ENCODE measurements around the gene TBC1D2.

Gene TBC1D2

GRCh38 chr9:98201749-98202148, 53.7 kb downstream of the TBC1D2 start:
- no peak overlapping the region for H3K9ac ChIP-seq (ENCODE audit: low read depth, low read length)
- no peaks in the 10 kb centered on the region for H3K79me2 ChIP-seq (ENCODE audit: insufficient read depth, low read length)
- H3K27me3 ChIP-seq (ENCODE audit: insufficient read depth, low read length, poor library complexity) = no peaks in the 10 kb centered on the region
- no peaks in the 10 kb centered on the region for H3K36me3 ChIP-seq (ENCODE audit: insufficient read depth, low read length)
- ATAC-seq (ENCODE audit: insufficient read depth, low read depth) (no peak), DNase-seq (no peak)
- no peak overlapping the region for H3K4me2 ChIP-seq (ENCODE audit: insufficient read depth, low read length)
- no peak overlapping the region for H3K27ac ChIP-seq (ENCODE audit: low read length)
- TF ChIP-seq, protein P1, sequence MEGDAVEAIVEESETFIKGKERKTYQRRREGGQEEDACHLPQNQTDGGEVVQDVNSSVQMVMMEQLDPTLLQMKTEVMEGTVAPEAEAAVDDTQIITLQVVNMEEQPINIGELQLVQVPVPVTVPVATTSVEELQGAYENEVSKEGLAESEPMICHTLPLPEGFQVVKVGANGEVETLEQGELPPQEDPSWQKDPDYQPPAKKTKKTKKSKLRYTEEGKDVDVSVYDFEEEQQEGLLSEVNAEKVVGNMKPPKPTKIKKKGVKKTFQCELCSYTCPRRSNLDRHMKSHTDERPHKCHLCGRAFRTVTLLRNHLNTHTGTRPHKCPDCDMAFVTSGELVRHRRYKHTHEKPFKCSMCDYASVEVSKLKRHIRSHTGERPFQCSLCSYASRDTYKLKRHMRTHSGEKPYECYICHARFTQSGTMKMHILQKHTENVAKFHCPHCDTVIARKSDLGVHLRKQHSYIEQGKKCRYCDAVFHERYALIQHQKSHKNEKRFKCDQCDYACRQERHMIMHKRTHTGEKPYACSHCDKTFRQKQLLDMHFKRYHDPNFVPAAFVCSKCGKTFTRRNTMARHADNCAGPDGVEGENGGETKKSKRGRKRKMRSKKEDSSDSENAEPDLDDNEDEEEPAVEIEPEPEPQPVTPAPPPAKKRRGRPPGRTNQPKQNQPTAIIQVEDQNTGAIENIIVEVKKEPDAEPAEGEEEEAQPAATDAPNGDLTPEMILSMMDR (IDR thresholded peaks at IDR 0.05; ENCODE audit: borderline replicate concordance, extremely low read depth, low read length, poor library complexity, severe bottlenecking) = no peak
- TF ChIP-seq EZH2 (IDR thresholded peaks at IDR 0.05; ENCODE audit: borderline replicate concordance, low read depth, low read length, severe bottlenecking) = no peak
- H4K20me1 ChIP-seq (ENCODE audit: insufficient read depth, low read length) = no peaks in the 10 kb centered on the region
- H3K4me1 ChIP-seq (ENCODE audit: insufficient read depth, low read length) = peaks cover 6% of the 10 kb centered on the region
- H3K4me3 ChIP-seq (ENCODE audit: low read depth in 1 of 2, low read length in 2 of 2) = no peak overlapping the region
- no peaks in the 10 kb centered on the region for H3K9me3 ChIP-seq (ENCODE audit: insufficient read depth, low read length, severe bottlenecking)
- H2AFZ ChIP-seq (ENCODE audit: low read depth, low read length) = no peak overlapping the region

DNA sequence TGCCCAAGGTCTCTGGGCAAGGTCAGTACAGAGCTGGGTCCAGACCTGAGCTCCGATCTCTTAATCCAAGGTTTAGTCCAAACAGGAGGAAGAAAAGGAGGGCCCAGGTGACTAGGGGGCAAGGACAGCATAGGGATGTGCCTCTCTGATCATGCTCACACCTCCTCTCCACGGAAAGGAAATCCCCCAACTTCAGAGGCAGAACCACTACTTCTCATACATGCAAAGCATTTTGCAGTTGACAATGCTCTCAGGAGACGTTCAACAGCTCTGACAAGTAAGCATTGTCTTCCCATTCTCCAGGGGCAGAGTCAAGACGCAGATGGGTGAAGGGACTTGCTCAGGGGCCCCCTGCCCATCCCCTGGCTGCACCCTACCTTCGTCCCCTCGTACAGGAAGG, 54.3 kb downstream of the TBC1D2 start:
- Histone ChIP-seq H3K79me2 (ENCODE audit: insufficient read depth, low read length) (no peaks in the 10 kb centered on the region), H2AFZ (ENCODE audit: low read depth, low read length) (no peak overlapping the region), H3K36me3 (ENCODE audit: insufficient read depth, low read length) (no peaks in the 10 kb centered on the region), H4K20me1 (ENCODE audit: insufficient read depth, low read length) (no peaks in the 10 kb centered on the region), H3K4me2 (ENCODE audit: insufficient read depth, low read length) (no peak overlapping the region), H3K9me3 (ENCODE audit: insufficient read depth, low read length, severe bottlenecking) (no peaks in the 10 kb centered on the region), H3K27me3 (ENCODE audit: insufficient read depth, low read length, poor library complexity) (no peaks in the 10 kb centered on the region), H3K27ac (ENCODE audit: low read length) (no peak overlapping the region), H3K9ac (ENCODE audit: low read depth, low read length) (no peak overlapping the region), H3K4me3 (ENCODE audit: low read depth in 1 of 2, low read length in 2 of 2) (no peak overlapping the region), H3K4me1 (ENCODE audit: insufficient read depth, low read length) (peaks cover 6% of the 10 kb centered on the region)
- ATAC-seq (ENCODE audit: insufficient read depth, low read depth) (no peak), DNase-seq (no peak)
- TF ChIP-seq, protein P1 (IDR thresholded peaks at IDR 0.05; ENCODE audit: borderline replicate concordance, extremely low read depth, low read length, poor library complexity, severe bottlenecking) = no peak
- no peak for TF ChIP-seq EZH2 (IDR thresholded peaks at IDR 0.05; ENCODE audit: borderline replicate concordance, low read depth, low read length, severe bottlenecking)

DNA sequence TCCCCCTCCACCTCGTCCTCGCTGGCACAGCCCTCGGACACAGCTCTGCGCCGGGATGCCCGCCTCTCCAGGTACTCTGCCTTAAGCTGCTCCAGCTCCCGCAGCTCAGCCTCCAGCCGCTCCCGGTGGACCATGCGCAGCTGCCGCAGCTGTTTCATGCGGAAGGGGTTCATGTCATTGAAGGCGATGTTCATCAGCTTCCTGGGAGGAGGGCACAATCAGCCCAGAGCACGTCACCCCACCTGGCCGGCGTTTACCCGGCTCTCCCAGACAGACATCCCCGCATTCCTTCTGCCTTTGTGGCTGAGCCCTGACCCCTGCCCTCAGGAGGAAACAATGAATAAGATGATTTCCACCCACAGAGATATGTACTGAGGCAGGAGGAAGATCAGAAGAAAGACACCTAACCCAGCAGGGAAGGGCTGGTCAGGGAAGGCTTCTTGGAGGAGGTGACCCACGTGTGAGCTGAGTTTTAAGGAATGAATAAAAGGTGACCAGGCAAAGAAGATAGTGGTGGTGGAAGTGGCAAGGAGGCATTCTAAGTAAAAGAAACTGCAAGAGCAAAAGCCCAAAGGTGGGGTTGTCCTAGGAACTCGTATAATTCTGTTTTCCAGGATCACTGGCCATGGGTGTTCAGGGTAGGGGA, 55.9 kb downstream of the TBC1D2 start:
- no peak overlapping the region for H2AFZ ChIP-seq (ENCODE audit: low read depth, low read length)
- no peak overlapping the region for H3K9ac ChIP-seq (ENCODE audit: low read depth, low read length)
- DNase-seq = no peak
- TF ChIP-seq, protein P1 (IDR thresholded peaks at IDR 0.05; ENCODE audit: borderline replicate concordance, extremely low read depth, low read length, poor library complexity, severe bottlenecking) = no peak
- TF ChIP-seq EZH2 (IDR thresholded peaks at IDR 0.05; ENCODE audit: borderline replicate concordance, low read depth, low read length, severe bottlenecking) = no peak
- no peaks in the 10 kb centered on the region for H3K27me3 ChIP-seq (ENCODE audit: insufficient read depth, low read length, poor library complexity)
- H3K36me3 ChIP-seq (ENCODE audit: insufficient read depth, low read length) = no peaks in the 10 kb centered on the region
- no peaks in the 10 kb centered on the region for H3K4me1 ChIP-seq (ENCODE audit: insufficient read depth, low read length)
- H4K20me1 ChIP-seq (ENCODE audit: insufficient read depth, low read length) = no peaks in the 10 kb centered on the region
- H3K4me2 ChIP-seq (ENCODE audit: insufficient read depth, low read length) = no peak overlapping the region
- ATAC-seq (ENCODE audit: insufficient read depth, low read depth) = no peak
- H3K27ac ChIP-seq (ENCODE audit: low read length) = no peak overlapping the region
- H3K4me3 ChIP-seq (ENCODE audit: low read depth in 1 of 2, low read length in 2 of 2) = no peak overlapping the region
- no peaks in the 10 kb centered on the region for H3K9me3 ChIP-seq (ENCODE audit: insufficient read depth, low read length, severe bottlenecking)
- H3K79me2 ChIP-seq (ENCODE audit: insufficient read depth, low read length) = no peaks in the 10 kb centered on the region
